Measurements from ENCODE around the gene WDR86.

- TF ChIP-seq CTCF (IDR thresholded peaks at IDR 0.05), result no peak
- no peak for TF ChIP-seq POLR2A (IDR thresholded peaks at IDR 0.05)
- no peak for TF ChIP-seq POLR2AphosphoS5 (IDR thresholded peaks at IDR 0.05; ENCODE audit: insufficient read depth in 1 of 2, low read depth in 1 of 2)
Observed at GRCh38 chr7:151363182-151363581, 46.7 kb downstream of the WDR86 start.

All from vagina (tissue), 2 donors.